ENCODE results near the gene C3orf20. TPM values are rescaled to one million over a fixed set of nuclear protein-coding genes. Genes with fewer than 3 reads are reported as not detected.

Gene C3orf20
- total and polyA plus RNA-seq, 2 of the 13 experiments (the other 11 are each of a cell fraction or from before 2014, with no cell fraction given), result 0.03 to 0.04 TPM

DNA sequence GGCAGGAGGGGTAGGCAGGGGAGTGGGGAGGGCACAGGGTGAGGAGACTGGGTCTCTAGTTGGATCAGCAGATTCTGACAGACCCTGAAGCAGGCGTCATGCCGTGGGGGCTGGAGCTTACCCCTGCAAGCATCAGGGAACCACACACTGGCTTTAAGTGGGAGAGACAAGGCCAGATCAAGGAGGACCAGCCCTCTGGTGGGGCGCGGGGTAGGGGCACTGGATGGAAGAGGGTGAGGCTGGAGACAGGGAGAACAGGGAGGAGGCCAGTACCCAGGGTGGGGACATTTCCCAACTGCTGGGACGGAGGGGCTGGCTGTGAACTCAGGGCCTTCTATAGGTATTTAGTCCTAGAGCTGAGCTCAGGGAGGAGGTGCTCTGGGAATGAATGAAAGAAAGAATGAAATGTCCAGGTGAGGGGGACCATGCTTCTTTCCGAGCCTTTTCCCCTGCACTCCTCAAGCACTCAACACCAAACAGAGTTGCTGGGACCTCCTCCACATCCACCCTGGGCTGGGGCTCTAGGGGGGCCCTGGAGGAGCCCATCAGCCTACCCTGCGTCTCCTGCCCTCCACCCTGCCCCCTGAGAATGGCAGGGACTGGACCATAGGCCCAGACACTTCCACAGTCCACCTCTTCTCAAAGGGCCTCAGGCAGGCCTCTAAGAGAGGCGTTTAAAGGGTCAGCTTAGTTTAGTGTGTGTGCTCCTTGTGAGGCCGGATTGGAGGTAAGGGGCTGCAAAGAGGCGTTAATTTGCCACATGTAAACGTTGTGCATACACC is 94.8 kb downstream of the C3orf20 start:
- Histone ChIP-seq H3K79me2 (ENCODE audit: insufficient read depth, low read length) (no peaks in the 10 kb centered on the region), H3K4me3 (replicated peaks in 1 of 3; ENCODE audit: insufficient read depth in 1 of 3, low read depth in 2 of 3, low read length in 3 of 3) (no peak overlapping the region), H3K36me3 (replicated peaks in 1 of 2; ENCODE audit: control insufficient read depth in 1 of 2, insufficient read depth in 2 of 2, low read length in 2 of 2) (no peaks in the 10 kb centered on the region), H3K9me3 (ENCODE audit: low read length) (no peaks in the 10 kb centered on the region), H3K27ac (ENCODE audit: extremely low read length, insufficient read depth, low read length) (no peak overlapping the region), H3K4me2 (ENCODE audit: low read depth, low read length) (no peak overlapping the region), H2AFZ (ENCODE audit: low read length) (no peak overlapping the region), H3K4me1 (ENCODE audit: insufficient read depth, low read length) (no peaks in the 10 kb centered on the region), H4K20me1 (ENCODE audit: insufficient read depth, low read length) (no peaks in the 10 kb centered on the region), H3K27me3 (ENCODE audit: control insufficient read depth in 1 of 2, insufficient read depth in 2 of 2, low read length in 2 of 2) (peaks cover 3 to 63% of the 10 kb centered on the region in 2 experiments; a peak in 3 of 5 replicates), H3K9ac (ENCODE audit: insufficient read depth, low read depth, low read length) (no peak overlapping the region)
- WGBS (ENCODE audit: low lambda C conversion rate), result 30% methylated on average over 8 of the region's 11 CpGs
- ATAC-seq (no peak), DNase-seq (ENCODE audit: low spot score) (no peak), FAIRE-seq (no peak)
- BruUV-seq (replicated peaks), result no TSS peak
- ChIA-PET POLR2A (no interaction called here), CTCF (ENCODE audit: low intra/inter-chr PET ratio, low total read pairs) (no interaction called here)
- intact Hi-C loops (cut with micrococcal nuclease; ENCODE audit: unreplicated experiment) (no loop called here), in situ Hi-C loops (cut with HindIII; ENCODE audit: extremely low pct_ligation_motif_present, low pct_unique_long_range_greater_than_20kb) (no loop called here)
- TF ChIP-seq ZNF780A (CRISPR knock-in tag; IDR thresholded peaks at IDR 0.05) (no peak), ZFP36 (IDR thresholded peaks at IDR 0.05; ENCODE audit: borderline replicate concordance, low read depth, low read length, partially characterized antibody) (no peak), FOXC1 (CRISPR knock-in tag; IDR thresholded peaks at IDR 0.05; ENCODE audit: borderline replicate concordance) (no peak), KDM4B (CRISPR knock-in tag; IDR thresholded peaks at IDR 0.05) (no peak), CBX5 (CRISPR knock-in tag; IDR thresholded peaks at IDR 0.05; ENCODE audit: borderline replicate concordance) (no peak), RFX3 (CRISPR knock-in tag; IDR thresholded peaks at IDR 0.05) (no peak), ZNF326 (CRISPR knock-in tag; IDR thresholded peaks at IDR 0.05; ENCODE audit: borderline replicate concordance) (no peak), ZNF343 (CRISPR knock-in tag; IDR thresholded peaks at IDR 0.05) (no peak), ZNF264 (CRISPR knock-in tag; IDR thresholded peaks at IDR 0.05) (no peak), ZMYM3 (CRISPR knock-in tag; IDR thresholded peaks at IDR 0.05) (no peak), ZNF44 (CRISPR knock-in tag; IDR thresholded peaks at IDR 0.05) (no peak), KDM5B (CRISPR knock-in tag; IDR thresholded peaks at IDR 0.05; ENCODE audit: borderline replicate concordance) (no peak)
- TF ChIP-seq, protein P1, sequence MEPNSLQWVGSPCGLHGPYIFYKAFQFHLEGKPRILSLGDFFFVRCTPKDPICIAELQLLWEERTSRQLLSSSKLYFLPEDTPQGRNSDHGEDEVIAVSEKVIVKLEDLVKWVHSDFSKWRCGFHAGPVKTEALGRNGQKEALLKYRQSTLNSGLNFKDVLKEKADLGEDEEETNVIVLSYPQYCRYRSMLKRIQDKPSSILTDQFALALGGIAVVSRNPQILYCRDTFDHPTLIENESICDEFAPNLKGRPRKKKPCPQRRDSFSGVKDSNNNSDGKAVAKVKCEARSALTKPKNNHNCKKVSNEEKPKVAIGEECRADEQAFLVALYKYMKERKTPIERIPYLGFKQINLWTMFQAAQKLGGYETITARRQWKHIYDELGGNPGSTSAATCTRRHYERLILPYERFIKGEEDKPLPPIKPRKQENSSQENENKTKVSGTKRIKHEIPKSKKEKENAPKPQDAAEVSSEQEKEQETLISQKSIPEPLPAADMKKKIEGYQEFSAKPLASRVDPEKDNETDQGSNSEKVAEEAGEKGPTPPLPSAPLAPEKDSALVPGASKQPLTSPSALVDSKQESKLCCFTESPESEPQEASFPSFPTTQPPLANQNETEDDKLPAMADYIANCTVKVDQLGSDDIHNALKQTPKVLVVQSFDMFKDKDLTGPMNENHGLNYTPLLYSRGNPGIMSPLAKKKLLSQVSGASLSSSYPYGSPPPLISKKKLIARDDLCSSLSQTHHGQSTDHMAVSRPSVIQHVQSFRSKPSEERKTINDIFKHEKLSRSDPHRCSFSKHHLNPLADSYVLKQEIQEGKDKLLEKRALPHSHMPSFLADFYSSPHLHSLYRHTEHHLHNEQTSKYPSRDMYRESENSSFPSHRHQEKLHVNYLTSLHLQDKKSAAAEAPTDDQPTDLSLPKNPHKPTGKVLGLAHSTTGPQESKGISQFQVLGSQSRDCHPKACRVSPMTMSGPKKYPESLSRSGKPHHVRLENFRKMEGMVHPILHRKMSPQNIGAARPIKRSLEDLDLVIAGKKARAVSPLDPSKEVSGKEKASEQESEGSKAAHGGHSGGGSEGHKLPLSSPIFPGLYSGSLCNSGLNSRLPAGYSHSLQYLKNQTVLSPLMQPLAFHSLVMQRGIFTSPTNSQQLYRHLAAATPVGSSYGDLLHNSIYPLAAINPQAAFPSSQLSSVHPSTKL (CRISPR knock-in tag; IDR thresholded peaks at IDR 0.05), result no peak
- TF ChIP-seq, protein P2, sequence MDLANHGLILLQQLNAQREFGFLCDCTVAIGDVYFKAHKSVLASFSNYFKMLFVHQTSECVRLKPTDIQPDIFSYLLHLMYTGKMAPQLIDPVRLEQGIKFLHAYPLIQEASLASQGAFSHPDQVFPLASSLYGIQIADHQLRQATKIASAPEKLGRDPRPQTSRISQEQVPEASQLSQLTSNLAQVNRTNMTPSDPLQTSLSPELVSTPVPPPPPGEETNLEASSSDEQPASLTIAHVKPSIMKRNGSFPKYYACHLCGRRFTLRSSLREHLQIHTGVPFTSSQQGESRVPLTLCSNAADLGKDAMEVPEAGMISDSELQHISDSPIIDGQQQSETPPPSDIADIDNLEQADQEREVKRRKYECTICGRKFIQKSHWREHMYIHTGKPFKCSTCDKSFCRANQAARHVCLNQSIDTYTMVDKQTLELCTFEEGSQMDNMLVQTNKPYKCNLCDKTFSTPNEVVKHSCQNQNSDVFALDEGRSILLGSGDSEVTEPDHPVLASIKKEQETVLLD (CRISPR knock-in tag; IDR thresholded peaks at IDR 0.05; ENCODE audit: low read depth), result no peak

Data from HepG2 (cell line).